C1 segment of cervical spinal cord (tissue), 14 donors: Measurements from ENCODE around the gene HIPK4.
"Not testable (repeated sequence)": the region's sequence is repeated elsewhere in the genome, so short reads cannot be mapped to it uniquely, and the experiment has no call there.

Source experiments
- DNase-seq, 14 donors: peaks; one replicate each; lab custom pipeline; 2025; lab: John Stamatoyannopoulos, UW

Gene HIPK4

DNA sequence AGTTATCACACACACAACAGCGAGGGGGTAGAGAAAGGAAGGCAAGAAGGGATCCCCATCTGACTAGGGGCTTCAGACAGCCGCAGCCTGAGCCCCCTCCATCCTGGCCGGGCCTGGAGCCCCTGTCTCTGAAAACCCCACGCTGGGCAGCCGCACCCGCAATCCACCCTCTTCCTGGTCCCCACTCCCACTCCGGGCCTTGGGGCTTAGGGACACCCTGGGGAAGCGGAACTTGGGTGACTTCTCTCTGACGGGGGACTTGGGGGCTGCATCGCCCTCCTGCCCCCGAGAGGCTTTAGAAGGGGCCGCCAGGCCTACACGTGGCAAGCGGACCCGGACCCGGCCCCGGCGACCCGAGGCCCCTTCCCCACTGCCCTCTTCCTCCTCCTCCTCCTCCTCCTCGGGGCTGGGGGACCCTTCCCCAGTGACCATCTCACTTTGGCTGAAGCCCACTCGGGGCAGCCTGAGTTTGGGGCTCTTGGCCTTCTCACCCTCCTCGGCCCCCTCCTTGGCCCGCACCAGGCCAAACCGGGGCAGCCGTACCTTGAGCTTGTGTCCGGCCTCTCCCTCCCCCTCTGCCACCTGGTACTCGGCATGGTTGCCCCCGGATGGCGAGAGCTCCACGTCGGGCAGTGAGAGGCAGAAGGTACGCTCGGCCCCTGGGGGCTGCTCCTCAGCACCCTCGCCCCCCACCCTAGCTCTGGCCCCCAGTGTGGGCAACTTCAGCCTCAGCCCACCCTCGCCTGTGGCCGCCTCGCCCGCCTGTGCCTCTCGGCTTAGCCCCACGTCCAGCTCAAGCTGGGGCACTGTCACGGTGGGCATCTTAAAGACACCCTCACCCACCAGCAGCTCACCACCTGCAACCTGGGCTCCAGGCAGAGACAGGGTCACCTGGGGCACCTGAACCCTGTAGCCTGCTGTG lies 4.2 kb upstream of the HIPK4 start:
- no peak for DNase-seq

DNA sequence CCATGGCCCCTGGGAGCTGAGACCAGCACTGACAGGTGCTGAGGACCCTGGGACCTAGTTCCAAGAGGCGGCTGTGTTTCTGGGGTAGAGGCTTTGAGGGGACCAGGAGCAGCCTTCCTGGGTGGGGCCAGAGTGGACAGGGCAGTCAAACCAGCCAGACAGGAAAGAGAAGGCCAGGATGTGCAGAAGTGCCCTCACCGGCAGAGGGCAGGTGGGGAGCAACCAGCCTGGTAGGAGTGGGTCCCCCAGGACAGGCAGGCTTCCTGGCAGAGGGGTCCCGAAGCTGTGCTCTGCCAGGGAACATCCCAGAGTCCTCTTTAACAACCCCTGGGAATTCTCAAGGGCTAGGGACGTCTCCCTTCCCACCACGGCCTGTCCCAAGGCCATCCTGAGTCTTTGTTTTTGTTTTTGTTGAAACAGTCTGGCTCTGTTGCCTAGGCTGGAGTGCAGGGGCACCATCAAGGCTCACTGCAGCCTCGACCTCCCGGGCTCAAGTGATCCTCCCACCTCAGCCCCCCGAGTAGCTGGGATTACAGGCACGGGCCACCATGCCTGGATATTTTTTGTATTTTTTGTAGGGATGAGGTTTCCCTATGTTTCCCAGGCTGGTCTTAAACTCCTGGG lies 3.0 kb upstream of the HIPK4 start:
- no peak for DNase-seq

DNA sequence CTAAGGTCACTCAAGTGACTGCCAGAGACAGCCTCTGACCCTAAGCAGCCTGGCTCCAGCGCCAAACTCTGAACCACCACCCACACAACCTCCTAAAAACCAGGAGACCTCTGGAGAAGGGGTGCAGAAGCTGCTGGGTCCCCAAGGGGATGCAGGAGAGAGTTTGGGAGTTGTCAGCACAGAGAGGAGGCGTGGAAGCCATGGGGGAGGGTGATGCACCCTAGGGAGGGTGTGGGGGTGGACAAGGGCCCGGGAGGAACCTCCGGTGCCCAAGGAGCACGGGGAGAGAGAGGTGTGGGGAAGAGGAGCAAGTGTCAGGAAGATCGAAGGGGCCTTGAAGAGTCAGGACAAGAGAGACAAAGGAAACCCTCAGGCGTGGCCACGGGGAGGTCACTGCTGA lies 2.1 kb upstream of the HIPK4 start:
- no peak for DNase-seq

DNA sequence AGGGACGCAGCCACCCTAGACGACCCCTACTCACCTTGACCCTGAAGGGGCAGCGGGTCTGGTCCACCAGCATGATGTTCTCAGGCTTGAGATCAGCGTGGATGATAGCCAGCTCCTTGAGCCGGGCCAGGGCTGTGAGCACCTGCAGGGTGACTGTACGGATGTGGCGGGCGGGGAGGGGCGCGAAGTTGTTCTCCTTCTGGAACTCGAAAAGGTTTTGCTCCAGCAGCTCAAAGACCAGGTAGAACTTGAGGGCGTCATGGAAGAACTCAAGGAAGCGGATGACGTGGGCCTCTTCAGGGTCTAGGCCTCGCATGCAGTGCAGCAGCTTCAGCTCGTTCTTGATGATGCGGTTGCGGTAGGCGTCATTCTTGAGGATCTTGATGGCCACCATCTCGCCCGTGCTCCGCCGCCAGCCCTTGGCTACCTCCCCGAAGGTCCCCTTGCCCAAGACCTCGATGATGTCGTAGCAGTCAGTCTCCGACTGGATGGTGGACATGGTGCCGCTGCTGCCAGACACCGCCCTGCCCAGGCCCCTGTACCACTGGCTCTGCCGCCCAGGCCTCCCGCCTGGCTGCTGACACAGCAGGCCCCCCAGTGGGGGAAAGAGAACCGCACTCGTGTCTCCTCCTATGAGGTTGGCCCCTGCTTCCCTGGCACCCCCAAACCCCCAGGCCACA lies 437 bp downstream of the HIPK4 start:
- no peak for DNase-seq

DNA sequence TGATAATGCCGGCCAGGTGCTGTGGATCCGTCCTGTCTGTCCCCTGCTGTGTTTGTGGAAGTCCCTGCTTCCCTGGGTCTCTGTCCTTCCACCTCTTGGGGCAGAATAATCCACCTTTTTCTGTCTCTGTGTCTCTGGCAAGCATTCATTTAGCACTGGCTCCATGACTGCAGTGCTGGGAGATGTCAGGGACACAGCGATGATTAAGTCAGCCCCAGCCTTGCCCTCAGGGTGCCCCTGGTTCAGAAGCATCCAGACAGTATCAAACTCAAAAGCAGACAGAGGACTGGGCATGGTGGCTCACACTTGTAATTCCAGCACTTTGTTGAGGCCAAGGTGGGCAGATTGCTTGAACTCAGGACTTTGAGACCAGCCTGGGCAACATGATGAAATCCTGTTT lies 1.5 kb downstream of the HIPK4 start:
- DNase-seq, result no peak

DNA sequence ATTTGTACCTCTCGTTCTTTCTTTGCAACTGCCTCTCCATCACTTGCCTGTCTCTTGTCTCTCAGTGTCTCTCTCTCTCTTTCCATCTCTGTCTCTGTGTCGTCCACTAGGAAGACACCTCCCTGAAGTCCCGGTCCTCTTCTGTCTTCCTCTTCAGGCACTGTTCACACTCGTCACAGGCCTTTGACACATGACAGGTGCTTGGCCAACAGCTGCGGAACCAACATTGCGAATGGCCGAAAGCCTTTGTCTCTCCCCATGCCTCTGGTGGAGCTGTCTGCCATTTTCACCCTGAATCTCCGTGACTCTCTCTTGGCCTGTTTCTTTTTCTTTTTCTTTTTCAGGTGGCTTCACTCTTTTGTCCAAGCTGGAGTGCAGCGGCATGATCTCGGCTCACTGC lies 2.8 kb downstream of the HIPK4 start:
- DNase-seq, result no peak

DNA sequence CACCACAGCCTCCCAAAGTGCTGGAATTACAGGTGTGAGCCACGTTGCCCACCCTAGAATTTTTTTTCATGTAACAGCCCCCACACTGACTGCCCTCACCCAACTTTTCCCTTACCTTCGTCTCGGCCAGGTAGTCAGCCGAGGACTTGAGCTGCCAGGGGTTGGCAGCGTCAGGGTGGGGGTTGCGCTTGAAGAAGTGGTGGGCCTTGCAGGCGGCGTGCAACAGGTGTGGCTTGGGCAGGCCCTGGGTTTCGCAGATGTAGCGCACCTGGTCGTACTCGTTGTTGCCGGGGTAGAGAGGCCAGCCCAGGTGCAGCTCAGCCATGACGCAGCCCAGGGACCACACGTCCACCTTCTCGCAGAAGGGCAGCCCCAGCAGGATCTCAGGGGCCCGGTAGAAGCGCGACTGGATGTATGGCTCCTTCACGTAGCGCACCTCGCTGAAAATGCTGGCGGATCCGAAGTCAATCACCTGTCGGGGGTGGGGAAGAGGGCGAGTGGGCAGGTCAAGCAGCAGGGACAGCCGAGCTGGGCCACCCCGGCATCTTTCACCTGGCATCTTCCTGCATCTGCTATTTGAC lies 6.2 kb downstream of the HIPK4 start:
- no peak for DNase-seq

DNA sequence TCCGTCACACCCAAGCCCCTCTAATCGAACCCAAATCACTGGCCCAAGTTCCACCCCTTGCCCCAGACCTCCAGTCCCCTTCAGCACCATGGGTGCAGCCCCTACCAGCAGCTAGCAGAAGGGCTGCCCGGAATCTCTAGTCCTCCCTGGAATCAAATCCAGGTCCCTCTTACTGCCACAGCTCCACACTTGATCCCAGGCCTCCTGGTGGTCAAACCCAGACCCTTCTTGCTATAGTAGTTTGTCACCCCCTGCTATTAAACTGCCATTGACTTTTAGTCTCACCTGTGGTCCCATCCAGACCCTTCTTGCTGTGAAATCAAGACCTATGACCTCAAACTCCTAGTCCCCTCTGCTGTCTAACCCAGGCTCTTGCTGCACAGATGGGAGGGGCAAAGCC lies 8.7 kb downstream of the HIPK4 start:
- DNase-seq, result no peak

DNA sequence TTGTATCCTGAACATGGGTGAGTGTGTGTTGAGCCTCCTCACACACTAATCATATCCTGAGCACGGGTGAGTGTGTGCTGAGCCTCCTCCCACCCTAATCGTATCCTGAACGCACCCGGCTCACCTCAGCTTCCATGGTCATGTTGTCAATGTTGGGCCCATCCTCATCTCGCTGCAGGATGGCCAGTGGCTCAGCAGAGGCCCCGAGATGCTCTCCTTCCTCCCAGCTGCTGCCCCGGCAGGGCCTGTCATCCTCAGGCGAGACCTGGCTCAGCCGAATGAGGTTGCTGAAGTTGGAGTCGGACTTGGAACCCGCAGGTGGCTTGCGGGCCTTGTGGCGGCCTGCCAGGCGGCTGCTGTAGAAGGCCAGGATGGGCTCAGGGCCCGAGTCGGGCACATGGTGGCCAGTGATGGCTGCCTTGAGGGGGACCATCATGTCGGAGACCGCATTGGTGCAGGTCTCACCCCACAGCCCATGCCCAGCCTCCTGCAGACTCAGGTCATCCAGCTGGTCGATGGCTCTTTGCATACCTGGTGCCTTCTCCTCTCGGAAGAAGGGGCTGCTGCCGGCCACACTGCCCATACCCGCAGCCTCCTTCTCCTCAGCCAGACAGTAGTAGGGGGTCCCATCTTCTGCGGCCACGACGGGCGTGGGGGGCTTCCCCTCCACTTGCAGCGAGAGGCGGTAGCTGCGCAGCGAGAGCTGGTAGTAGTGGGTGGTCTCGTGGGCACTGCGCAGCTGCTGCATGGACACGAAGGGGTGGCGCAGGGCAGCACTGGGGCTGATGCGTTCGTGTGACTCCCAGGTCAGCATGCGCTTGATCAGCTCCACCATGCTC lies 9.6 kb downstream of the HIPK4 start:
- no peak for DNase-seq

DNA sequence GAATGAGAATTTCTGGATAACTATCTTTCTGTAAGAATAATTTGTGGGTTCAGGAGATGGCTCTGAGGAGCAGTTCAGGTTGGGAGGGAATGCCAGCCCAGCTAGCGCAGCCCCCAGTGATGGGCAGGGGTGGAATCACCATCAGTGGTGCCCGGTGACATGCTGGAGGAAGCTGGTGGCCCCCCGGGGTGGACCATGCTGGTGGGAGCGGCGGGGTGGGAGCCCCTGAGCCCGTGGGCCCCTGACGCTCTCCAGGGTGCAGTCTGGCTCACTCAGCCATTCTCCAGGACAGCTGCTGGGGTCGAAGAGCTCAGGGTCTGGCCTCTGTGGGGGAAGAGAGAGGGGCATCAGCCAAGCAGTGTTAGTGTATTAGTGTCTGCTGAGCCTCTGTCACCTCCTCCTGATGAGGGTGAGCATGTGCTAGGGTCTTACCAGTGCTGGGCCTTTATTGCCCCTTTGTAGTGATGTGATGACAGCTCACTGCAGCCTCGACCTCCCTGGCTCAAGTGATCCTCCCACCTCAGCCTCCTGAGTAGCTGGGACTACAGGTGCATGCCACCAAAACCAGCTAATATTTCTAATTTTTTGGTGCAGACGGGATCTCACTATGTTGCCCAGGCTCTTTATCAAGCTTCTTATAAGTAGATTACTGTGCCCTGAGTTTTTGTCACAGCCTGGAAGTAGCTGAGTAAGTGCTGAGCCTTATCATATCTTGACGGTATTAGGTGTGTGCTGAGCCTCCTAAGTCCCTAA lies 10.4 kb downstream of the HIPK4 start:
- no peak for DNase-seq

DNA sequence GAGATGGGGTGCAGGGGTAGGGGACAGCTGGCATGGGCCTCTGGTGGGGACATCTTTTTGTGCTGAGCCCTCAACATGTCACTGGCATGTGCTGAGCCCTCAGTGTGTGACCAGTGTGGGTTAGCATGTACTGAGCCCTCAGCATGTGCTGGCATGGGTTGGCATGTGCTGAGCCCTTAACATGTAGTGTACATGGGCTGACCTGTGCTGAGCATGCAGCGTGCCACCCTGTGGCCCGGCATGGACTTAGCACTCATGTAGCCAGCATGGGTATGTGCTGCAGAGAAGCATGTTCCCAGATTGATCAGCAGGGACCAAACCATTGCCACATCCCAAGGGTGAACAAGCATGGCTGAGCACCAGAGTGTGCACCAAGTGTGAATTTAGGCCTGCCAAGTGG lies 11.5 kb downstream of the HIPK4 start:
- no peak for DNase-seq

DNA sequence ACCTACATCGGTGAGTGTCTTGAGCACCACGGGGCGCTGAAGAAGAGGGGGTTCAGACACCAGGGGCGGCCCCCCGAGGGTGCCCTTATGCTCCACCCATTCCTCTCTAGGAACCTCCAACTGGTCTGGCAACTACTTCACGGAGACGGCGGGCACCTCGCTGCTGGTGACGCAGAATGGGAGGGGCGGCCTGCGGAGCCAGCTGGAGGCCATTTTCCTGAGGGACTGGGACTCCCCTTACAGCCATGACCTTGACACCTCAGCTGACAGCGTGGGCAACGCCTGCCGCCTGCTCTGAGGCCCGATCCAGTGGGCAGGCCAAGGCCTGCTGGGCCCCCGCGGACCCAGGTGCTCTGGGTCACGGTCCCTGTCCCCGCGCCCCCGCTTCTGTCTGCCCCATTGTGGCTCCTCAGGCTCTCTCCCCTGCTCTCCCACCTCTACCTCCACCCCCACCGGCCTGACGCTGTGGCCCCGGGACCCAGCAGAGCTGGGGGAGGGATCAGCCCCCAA lies 12.1 kb downstream of the HIPK4 start:
- DNase-seq, result no peak

DNA sequence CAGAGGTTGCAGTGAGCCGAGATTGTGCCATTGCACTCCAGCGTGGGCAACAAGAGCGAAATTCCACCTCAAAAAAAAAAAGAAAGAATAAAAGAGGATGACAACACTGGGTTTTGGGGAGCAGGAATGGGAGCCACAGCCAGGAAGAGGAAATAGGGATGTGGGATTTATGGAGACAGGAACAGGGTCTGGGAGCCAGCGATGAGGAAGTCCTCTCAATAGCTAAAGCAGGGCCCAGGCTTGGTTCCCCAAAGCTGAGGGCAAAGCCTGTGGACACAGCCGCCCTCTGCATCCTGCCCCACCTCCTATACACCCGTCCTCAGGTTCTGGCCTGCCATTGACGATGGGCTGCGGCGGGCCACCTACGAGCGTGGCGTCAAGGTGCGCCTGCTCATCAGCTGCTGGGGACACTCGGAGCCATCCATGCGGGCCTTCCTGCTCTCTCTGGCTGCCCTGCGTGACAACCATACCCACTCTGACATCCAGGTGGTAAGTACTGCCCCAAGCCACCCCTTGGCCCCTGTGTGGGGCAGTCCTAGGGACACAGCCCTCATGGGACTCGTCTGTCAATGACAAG lies 13.6 kb downstream of the HIPK4 start:
- no peak for DNase-seq

DNA sequence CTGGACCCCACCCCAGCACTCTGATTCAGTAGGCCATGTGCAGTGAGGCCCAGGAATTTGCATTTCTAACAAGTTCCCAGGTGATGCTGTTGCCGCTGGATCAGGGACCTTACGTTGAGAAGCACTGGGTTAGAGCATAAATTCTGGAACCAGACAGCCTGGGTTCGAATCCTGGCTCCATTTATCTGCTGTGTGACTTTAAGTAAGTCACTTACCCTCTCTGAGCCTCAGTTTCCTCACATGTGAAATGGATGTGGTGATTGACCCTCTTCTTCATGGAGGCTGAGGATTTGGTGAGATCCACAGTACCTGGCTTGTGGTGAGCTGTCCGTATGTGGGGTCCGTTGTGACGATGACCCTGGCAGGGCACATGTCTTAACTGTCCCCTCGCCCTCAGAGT lies 15.9 kb downstream of the HIPK4 start:
- DNase-seq, result no peak

DNA sequence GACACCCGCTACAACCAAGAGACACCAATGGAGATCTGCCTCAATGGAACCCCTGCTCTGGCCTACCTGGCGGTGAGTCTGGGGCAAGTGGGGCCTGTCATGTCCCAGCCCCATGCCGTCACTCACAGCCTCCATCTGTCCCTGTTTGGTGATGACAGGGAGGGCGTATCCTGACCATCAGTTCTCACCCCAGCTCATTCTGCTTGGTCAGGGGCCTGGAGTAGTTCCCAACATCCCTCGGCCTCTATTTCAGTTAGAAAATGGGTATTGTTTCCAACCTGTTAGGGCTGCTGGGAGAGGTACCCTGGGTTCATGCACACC lies 18.2 kb downstream of the HIPK4 start:
- DNase-seq, result no peak

DNA sequence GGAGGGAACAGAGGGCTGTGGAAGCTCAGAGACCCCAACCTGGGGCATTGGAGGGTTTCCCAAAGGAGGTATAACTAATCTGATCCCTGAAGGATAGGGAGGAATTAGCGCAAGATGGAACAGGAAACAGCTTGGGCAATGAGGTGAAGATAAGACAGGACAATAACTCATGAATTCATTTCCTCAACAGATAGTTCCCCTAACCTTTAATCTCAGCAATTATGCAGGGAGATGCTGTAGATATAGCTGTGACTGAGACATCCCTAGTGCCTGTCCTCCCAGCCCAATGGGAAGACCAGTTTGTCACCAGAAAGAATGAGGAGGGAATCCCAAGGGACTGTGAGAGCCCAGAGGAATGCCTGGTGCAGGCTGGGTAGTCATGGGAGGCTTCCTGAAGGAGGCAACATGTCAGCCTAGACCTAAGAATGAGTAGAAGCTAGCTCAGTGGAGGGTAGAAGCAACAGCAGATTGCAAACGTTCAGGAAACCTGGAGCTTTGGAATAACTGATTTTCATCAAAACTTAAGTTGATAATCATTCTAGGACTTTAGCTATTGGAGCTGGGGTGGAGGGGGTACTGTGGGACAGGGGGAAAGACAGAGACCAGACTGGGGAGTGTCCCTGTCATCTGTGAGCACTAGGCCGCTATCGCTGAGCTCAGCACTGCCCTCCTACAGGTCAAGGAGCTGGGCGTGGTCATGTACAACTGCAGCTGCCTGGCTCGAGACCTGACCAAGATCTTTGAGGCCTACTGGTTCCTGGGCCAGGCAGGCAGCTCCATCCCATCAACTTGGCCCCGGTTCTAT lies 18.8 kb downstream of the HIPK4 start:
- no peak for DNase-seq

DNA sequence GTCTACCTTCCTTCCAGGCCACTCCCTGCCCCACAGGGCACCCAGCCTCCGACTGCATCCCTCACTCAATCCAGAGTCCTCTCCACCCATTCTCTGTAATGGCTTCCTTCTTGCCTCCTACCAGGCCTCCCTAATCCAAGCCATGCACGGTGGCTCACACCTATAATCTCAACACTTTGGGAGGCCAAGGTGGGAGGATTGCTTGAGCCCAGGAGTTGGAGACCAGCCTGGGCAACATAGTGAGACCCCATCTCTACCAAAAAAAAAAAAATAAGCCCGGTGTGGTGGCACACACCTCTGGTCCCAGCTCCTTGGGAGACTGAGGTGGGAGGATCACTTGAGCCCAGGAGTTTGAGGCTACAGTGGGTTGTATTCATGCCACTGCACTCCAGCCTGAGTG lies 19.7 kb downstream of the HIPK4 start:
- not testable (repeated sequence) for DNase-seq

DNA sequence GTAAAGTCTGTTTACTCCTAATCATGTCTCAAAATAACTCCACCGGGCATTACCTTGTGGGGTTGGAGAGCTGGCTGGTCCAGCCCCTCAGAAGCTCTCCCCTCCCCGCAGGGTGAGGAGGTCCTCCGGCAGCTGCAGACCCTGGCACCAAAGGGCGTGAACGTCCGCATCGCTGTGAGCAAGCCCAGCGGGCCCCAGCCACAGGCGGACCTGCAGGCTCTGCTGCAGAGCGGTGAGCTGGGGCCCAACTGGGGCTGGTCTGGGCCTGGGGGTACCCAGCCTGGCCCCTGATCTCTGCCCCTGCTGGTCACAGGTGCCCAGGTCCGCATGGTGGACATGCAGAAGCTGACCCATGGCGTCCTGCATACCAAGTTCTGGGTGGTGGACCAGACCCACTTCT lies 20.2 kb downstream of the HIPK4 start:
- no peak for DNase-seq
